CD4-positive, alpha-beta T cell treated with Interleukin-17A for 1 hour (primary cell): ENCODE data around the gene CAMTA1.

ENCODE experiments used
- DNase-seq: peaks from one replicate; pipeline ENCODE4 v3.0.0-alpha.2; 2020

CAMTA1 gene

DNA sequence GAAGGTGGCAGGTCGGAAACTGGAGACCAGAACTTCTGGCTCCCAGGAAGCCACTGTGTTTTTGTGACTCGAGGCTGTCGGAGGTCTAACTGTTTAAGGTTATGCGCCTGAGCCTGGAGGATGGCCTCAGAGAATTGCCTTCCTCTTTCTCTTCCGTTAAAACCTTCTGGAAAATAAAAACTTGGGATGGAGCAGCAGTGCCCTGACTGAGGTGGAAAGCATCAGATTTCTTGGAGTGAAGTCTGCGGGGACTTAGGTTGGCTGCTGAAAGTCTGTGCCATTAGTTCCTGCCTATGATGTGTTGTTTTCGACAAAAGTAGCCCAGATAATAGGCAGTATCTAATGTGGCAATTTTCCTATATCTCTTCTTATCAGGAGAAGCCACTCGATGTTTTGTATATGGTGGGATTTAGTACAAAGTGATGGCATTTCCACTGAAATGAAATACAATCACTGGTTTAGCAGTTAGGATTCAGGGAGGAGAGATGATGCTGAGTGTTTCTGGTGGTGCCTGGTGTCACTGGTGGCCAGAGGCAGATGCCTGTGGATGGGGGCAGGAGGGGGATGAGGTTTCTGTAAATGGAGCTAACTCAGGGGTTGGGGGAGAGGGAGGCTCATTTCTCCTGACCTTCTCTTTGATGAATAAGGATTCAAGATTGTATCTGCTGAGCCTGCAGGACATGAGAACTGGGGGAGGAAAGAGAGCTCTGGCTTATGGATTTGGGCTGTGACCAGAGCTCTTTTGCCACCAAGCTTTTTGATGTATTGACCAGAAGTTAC is 150.8 kb downstream of the CAMTA1 start:
- no peak for DNase-seq

DNA sequence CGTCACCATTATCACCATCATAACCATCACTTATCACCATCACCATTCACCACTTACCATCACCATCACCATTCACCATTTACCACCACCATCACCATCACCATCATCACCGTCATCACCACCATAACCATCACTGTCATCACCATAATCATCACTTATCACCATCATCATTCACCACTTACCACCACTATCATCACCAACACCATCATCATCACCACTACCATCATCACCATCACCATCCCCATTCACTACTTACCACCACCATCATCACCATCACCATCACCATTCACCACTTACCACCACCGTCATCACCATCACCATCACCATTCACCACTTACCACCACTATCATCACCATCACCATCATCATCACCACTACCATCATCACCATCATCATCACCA is 151.8 kb downstream of the CAMTA1 start:
- no peak for DNase-seq

DNA sequence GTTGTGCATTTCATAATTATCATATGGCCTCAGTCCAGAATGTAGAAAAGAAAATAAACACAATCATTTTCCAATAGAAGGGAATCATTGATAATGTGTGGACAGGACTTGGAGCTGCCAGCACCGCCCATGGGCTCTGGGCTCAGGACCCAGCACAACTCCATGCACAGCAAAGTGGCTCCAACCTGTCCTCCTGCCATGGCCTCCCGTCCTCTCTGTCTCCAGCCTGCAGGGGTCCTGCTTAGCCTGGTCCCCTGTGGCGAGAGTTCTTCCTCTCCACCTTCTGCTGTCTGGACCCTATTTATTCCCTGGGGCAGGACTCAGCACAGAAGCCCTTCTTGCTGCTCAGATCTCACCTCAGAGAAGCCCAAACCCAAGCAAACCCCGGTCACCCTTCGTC is 154.1 kb downstream of the CAMTA1 start:
- DNase-seq = no peak

DNA sequence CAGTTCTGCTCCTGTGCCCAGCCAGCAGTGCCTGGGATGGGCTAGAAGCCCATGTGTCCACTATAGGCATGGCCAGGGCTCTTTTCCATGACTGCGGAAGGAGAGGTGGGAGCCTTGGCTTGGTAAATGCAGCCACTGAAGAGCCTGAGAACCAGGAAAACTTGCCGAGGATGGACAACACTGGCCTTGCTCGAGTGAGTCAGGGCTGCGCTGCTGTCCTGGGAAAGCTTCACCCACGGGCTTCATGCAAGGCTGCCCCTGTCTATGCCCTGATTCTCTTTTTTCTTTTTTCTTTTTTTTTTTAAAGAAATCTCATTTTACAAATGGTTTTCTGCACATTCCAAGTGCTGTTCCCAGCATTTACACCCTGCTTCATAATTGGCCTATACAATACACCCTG is 156.5 kb downstream of the CAMTA1 start:
- DNase-seq = no peak

DNA sequence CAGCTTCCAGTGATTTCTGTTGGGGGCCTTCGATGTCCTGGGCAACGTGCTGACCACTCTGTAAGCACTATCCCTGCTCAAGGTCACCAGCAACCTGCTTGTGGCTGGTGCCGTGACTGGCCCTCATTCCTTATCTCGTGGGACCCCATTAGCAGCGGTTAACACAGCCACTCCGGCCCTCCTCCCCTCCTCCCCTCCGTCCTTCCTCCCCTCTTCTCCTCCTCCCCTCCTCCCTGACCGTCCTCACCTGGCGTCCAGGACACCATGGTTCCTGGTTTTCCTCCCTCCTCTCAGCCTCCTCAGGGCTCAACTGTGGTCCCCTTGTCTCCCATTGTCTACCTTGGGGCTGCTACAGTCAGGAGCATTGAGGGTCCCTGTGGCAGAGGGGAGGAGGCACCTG is 157.7 kb downstream of the CAMTA1 start:
- DNase-seq = no peak

DNA sequence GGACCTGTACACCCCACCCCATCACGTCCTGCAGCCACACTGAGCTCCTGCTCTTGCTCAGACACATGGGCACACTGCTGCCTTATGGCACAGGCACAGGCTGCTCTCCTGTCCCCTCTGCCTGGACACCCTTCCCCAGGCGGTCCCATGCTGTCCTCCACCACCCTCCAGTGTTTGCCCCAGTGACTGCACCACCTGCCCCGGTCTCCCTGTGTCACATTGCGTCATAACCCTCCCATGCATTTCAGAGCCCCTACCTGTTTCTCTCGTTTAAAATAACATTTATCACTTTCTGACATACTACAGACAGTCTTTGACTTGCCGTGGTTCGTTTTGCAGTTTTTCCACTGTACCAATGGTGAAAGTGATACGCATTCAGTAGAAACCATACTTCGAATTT is 159.2 kb downstream of the CAMTA1 start:
- DNase-seq = no peak

DNA sequence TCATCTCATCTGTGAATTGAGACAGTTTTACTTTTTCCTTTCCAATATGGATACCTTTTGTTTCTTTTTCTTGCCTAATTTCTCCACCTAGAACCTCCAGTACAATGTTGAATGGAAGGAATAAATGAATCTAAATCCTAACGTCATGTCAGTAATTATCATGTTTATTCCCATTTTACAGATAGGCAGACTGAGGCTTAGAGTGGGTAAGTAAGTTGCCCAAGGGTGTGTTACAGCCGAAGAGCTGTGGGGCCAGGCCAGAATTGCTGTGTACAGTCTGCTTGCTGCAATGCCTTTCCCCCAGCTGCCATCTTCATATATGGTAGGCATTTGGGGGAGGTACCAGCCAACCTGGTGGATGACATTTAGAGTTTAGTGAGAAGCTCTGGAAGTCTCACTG is 162.7 kb downstream of the CAMTA1 start:
- no peak for DNase-seq

DNA sequence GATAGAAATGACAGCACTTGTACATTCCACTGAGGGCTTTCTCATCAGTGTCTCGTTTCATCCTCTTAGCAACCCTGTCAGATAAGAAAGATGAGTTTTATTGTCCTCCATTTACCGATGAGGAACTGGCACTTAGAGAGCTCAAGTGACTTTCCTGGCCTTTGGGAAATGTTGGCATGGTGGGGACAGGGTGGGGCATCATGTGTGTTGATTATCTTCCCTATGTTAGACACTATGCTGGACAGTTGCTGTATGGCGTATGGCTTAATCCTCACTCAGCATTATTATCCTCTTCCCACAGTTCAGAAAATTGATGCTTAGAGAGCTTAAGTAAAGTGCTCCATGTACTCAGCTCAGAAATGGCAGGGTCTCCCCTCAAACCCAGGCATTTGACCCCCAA is 163.2 kb downstream of the CAMTA1 start:
- DNase-seq = no peak

DNA sequence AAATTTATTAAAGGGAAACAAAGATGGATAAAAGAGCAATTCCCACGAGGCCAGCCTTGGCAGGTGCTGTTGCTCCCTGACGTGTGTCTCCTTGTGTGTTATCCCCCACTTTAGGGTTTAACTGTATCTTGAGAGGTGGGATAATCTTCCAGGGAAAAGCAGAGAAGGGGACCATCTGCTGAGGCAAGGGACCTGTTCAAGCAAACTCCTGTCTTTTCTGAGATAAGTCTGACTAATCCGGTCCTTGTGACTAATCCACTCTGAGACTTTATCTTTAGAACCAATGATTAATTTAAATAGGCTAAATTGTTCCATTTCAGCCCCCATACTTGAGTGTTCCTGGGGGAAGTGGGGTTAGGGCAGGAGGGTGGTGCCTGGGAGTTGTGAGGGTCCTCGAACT is 163.6 kb downstream of the CAMTA1 start:
- DNase-seq = no peak

DNA sequence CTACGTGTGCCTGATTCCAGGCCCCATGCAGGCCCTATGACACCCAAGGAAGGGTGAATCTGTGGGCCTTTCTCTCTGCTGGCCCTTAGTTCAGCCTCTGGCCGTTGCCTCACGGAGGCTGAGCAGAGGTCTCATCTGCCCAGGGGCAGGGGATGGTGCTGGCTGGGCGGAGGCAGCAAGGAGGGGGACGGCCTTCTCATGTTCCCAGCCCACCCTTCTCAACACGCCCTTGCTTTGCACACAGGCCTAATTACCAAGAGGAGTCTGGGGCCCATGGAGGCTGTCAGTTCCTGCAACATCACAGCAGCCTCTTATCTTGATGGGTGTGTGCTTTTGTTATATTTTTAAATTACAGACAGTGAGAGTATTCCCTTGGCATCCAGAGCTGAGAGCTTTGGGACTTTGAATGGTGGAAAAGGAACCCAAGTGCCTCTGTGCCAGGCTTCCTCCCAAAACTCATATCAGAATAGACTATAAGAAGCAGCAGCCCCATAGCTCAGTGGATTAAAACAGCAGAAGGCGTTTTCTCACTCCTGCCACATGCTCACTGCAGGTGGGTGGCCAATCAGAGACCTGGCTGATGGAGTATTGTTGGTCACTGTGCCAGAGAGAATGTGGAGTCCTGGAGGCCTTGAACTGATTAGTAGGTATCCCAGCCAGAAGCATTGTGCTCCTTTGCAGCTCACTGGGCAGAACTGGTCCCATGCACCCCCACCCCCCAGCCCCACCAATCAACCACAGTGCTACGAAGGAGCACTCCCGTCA is 164.9 kb downstream of the CAMTA1 start:
- no peak for DNase-seq

DNA sequence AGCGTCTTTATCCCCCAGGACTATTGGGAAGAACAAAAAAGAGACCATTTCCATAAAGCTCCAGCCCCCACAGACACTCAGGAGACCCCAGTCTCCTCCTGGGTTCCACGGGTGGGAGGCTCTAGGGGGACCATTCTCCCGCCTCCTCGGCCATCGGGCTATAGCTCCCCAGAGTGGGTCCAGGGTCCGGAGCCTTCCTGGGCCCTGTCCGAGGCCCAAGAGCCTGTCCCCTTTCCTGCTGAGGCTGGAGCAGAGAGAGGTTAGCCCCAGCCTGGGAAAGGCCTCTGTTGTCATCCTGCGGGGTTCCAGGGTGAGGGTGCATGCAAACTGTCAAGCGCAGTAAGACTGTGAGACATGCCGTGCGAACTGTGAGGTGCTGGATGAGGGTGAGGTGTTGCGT is 166.3 kb downstream of the CAMTA1 start:
- DNase-seq = no peak

DNA sequence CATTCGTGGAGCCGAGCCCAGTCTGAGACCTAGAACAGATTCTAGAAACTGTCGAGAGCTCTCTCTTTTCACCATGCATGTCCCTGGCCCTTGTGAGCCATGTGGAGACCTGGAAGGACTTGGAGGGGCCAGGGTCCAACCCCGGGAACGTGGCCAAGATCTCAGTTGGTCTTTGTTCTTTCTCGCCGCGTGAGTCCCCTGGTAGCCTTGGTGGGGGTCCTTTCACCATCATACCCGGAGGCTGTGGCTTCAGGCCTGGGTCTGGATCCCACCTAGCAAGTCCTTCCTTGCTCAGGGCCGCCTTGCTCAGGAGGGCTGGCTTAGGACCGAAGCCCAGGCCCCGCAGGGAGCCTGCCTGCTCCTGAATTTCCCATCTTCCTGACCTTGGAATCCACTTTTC is 168.0 kb downstream of the CAMTA1 start:
- DNase-seq = no peak

DNA sequence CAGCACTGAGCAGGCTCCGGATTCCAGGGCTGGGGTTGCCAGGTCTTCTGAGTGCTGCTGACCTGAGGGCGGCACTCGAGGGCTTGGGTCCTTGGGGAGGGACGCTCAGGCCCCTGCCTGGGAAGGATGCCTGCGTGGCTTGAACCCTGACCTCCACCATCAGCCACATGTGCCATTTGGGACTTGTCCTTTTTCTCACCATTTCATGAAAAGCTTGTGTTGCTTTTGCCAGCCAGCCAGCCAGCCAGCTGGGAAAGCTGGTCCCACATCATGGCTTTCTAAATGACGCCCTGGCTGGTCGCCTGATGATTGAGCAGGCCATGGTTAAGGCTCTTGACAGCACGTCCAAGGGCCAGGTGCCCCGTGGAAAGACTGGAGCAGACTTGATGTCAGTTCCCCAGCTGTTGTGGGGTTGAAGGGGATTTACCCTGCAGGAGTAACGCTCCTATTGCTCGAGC is 168.7 kb downstream of the CAMTA1 start:
- no peak for DNase-seq

DNA sequence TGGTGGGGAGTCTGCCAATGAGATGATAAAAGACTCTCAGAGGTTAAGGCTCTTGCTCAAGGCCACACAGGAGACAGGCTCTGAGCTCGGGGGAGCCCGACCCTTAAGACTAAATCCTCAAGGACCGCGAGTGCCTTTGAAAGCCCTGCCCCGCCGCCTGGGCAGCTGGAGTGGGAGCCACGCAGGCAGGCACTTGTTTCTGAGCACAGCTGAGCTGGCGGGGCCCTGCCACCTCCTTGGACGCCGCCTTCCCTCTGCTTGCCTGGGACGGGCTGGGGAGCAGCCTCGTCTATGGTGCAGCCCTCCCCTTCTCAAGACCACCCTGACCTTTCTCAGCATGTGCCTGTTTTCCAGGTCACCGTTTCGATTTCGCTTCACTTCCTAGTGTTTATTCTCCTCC is 169.3 kb downstream of the CAMTA1 start:
- no peak for DNase-seq

DNA sequence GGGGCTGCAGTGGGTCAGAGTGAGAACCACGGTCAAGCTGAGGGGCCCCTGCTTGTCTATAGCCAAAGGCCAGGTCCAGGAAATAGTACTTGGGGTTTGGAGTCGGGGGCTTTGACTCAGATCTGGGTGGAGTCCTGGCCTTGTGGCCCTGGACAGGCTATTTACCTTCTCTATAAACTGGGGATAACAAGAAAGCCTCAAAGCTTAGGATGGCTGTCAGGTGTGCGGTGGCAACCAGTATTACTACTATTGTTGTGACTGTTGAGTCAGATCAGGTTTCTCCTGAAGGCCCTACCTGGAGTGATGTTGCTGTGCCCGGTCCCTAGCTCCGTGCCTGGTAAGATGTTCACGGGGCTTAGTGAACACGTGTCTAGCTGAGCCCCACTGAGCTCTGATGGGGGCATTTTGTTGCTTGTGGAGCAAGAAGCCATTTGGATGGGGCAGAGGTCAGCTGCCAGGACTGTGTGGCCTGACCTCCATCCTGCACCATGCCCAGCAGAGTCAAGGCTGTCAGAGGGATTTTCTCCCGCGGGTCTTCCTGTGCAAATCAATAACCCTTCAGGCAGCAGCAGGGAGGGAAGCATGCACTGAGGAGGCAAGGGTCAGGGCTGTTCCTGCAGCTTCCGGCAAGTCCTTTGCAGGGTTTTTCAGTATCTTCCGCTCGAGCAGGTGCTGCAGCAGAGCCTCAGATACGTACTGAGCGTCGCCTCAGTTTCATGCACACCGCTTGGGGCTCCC is 170.3 kb downstream of the CAMTA1 start:
- no peak for DNase-seq

DNA sequence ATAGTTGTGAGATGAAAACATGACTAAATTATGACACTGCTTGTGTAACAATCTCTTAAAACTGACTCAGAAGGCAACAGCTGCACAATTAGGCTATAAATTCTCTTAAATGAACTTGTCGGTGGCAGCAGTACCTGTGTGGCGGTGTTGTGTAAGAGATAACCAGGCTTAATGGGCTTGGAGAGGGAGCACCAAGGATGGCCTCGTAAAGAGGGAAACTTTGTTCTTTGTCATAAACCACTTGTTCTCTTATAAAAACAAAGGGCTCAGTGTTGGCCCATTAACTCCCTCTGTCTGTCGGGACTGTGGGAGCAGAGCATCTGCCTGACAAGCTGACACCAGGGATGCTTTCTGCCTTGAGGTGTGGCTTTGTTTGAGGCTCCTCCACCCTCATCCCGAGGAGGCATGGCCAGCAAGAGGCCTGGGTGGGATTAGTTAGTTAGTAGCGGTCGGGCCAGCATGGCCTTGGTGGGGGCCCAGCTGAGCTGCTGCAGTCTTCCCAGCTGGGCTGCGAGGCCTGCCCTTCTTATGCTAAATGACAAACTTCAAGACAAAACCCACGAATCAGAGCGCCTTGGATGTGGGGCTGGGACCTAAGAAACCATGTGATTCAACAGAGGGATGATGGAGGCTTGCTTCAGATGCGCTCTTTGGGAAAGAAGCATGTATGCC is 171.4 kb downstream of the CAMTA1 start:
- DNase-seq = no peak

DNA sequence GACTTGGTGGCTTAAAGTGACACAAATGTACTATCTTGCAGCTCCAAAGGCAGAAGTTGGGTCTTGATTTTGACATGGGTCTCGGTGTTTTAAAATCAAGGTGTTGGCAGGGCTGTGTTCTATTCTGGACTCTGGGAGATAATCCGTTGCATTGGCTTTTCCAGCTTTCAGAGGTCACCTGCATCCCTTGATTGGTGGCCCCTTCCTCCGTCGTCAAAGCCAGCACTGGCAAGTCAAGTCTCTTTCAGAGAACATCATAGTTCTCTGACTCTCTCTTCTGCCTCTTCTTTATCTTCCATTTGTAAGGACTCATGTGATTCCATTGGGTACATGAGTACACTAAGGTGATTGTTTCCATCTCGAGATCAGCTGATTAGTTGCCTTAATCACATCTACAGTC is 172.1 kb downstream of the CAMTA1 start:
- DNase-seq = no peak

DNA sequence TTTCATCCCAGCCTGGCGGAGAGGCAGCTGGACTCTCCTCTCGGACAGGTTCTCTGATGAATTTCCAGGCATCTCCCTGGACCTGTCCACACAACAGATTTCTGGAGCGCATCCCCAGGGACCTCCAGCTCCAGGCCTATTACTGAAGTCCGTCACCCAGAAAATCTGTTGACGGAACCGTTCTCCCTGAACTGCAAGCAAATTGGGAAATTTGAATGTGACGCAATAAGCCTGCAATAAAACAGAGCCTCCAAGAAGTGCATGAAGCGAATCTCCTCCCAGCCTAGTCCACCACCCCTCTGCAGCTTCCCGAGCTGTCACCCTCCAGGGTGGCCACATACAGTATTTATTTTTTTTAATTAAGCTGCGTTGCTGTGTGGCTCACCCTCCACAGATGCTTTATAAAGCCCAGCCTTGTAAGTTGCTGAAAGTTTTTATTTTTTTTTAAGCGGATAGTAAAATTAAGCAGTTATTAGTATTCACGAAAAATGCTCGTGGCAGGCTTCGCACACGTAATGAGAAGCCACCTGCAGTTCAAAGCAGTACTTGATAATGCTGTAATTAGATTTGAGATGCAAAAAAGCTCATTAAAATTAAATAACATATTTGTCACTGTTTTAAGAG is 173.3 kb downstream of the CAMTA1 start:
- no peak for DNase-seq

DNA sequence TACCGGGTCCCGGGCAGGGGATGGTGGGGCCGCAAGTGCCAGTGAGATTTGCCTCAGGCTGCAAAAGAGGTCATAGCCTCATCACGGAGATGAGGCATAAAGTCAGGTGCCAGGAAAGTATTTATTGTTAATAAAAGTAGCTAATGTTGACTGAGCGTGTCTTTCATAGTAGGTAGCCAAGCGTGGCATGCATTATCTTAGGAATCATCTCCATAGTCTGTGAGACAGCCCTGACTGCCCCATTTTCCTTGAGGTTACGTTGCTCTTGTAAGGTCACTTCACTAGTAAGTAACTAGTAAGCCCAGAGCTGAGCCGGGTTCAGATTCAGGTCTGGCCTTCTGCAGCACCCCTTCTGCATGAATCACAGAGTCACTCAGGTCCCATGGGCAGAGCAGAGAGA is 174.2 kb downstream of the CAMTA1 start:
- no peak for DNase-seq

DNA sequence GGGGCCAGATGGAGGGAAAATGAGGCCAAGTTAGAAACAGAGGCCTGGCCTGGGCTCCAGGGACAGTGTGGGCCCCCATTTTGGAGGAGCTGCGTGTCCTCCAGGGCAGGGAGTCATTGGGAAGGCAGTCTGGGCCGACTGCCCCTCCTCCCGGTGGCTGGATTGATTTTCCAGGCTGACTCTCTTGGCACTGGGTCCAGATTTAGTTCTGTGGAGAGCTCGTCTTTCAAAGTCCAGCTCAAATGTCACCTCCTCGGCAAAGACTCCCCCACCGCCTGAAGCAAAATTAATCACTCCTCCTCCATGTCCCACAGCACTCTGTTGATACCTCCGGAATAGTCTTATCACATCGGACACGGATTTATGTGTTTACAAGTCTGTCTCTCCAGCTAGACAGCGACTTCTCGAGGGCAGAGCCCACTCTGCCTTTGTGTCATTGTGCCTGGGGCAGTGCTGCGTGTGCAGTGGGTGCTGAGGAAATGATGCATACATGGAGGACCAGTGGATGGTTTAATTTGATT is 175.1 kb downstream of the CAMTA1 start:
- DNase-seq = no peak

DNA sequence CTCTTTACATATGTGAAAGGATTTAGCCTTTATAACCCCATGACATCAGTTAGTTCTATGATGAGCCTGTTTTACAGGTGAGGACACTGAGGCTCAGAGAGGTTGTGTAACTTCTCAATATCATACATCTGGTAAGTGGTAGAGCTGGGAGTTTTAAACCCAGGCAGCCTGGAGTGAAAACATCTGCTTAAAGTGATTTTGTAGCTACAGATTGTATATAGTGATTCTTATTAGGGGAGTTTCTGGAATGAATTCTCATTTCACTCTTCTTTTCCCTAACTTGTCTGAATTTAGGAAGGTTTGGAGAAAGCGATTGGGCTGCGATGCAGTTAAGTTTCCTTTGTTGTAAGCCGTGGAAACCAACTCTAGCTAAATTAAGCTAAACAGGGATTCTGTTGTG is 175.6 kb downstream of the CAMTA1 start:
- DNase-seq = no peak

DNA sequence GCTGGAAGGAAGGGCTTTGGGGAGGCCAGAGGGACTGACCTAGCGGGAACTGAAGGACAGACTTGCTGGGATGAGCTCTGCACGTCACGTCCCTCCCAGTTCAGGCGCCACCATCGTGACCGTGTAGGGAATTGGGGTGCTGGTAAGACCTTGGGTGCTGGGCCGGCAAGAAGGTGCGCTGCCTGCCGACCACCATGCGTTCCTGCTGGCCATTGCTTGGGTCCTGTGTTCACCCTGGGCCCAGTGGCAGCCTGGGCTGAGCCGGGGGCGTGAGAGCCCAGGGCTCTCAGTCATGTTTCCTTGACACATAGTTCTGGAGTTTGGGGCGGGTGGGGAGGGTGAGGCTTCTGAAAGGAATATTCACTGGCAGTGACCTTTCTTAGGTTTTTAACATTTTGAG is 176.0 kb downstream of the CAMTA1 start:
- DNase-seq = no peak
